Astrocyte (in vitro differentiated cells and primary cell): ENCODE measurements around the gene MBP. TPM values are rescaled to one million over a fixed set of nuclear protein-coding genes. Genes with fewer than 3 reads are reported as not detected.

ENCODE experiments used
- DNase-seq: peaks from one replicate; pipeline ENCODE4 v3.0.0-alpha.2; 2010; ENCODE audit warnings: low read depth
- FAIRE-seq: peaks from 2 replicates; lab custom pipeline; 2011; peaks lifted over from hg19 to GRCh38; lab: Jason Lieb, UNC
- H2AFZ ChIP-seq: 2 replicates; pipeline ENCODE4 v1.6.0; 2012; ENCODE audit warnings: low read depth, low read length, inconsistent platforms
- H3K27ac ChIP-seq: 2 replicates; pipeline ENCODE4 v1.5.1; 2011; ENCODE audit warnings: low read depth, low read length, inconsistent platforms
- H3K27me3 ChIP-seq: 2 replicates; pipeline ENCODE4 v1.6.0; 2011; ENCODE audit warnings: low read length, inconsistent platforms; ENCODE audit not compliant: insufficient read depth
- H3K36me3 ChIP-seq: 2 replicates; pipeline ENCODE4 v1.5.1; 2011; ENCODE audit warnings: low read length, inconsistent platforms; ENCODE audit not compliant: insufficient read depth
- H3K4me1 ChIP-seq: 2 replicates; pipeline ENCODE4 v1.5.1; 2011; ENCODE audit warnings: low read length, inconsistent platforms; ENCODE audit not compliant: insufficient read depth
- H3K4me2 ChIP-seq: 2 replicates; pipeline ENCODE4 v1.6.0; 2012; ENCODE audit warnings: low read length, inconsistent platforms
- H3K4me3 ChIP-seq: 2 replicates; pipeline ENCODE4 v1.5.1; 2011; ENCODE audit warnings: low read depth, mild to moderate bottlenecking, low read length, inconsistent platforms; ENCODE audit not compliant: insufficient read depth
- H3K79me2 ChIP-seq: 2 replicates; pipeline ENCODE4 v1.6.0; 2012; ENCODE audit warnings: mild to moderate bottlenecking, low read length, inconsistent platforms; ENCODE audit not compliant: insufficient read depth
- H3K9ac ChIP-seq: 2 replicates; pipeline ENCODE4 v1.6.0; 2012; ENCODE audit warnings: mild to moderate bottlenecking, low read length, inconsistent platforms
- H3K9me3 ChIP-seq: 2 replicates; pipeline ENCODE4 v1.5.1; 2012; ENCODE audit warnings: low read depth, mild to moderate bottlenecking, low read length, inconsistent platforms; ENCODE audit not compliant: insufficient read depth
- H4K20me1 ChIP-seq: 2 replicates; pipeline ENCODE4 v1.6.0; 2012; ENCODE audit warnings: low read length, inconsistent platforms; ENCODE audit not compliant: insufficient read depth
- H3K27ac Mint-ChIP-seq: one replicate; pipeline ENCODE4 v1.8.0; 2021; ENCODE audit warnings: mild to moderate bottlenecking, mixed read lengths; ENCODE audit not compliant: unreplicated experiment
- H3K27me3 Mint-ChIP-seq: one replicate; pipeline ENCODE4 v1.8.0; 2021; ENCODE audit warnings: low read depth, mixed read lengths; ENCODE audit not compliant: unreplicated experiment
- H3K36me3 Mint-ChIP-seq: one replicate; pipeline ENCODE4 v1.8.0; 2021; ENCODE audit warnings: low read depth, mixed read lengths; ENCODE audit not compliant: unreplicated experiment
- H3K4me1 Mint-ChIP-seq: one replicate; pipeline ENCODE4 v1.8.0; 2021; ENCODE audit warnings: low read depth, mixed read lengths; ENCODE audit not compliant: unreplicated experiment
- H3K4me3 Mint-ChIP-seq: one replicate; pipeline ENCODE4 v1.8.0; 2021; ENCODE audit warnings: mild to moderate bottlenecking, moderate library complexity, mixed read lengths; ENCODE audit not compliant: unreplicated experiment
- H3K9me3 Mint-ChIP-seq: one replicate; pipeline ENCODE4 v1.8.0; 2021; ENCODE audit warnings: mild to moderate bottlenecking, mixed read lengths; ENCODE audit not compliant: unreplicated experiment
- CTCF ChIP-seq: IDR thresholded peaks from 2 replicates; pipeline ENCODE4 v1.5.1; 2011; ENCODE audit warnings: low read depth, mild to moderate bottlenecking, inconsistent platforms, low read length, moderate library complexity; ENCODE audit not compliant: insufficient read depth
- EZH2 ChIP-seq: IDR thresholded peaks from 2 replicates; pipeline ENCODE4 v1.6.1; 2012; ENCODE audit warnings: mild to moderate bottlenecking, low read length, inconsistent platforms; ENCODE audit not compliant: insufficient read depth
- total RNA-seq: library from RNA; stranded (reverse); gene quantifications from 2 replicates; pipeline ENCODE4 v1.2.1, GENCODE V29; 2021

Gene MBP
- total RNA-seq, 1 donor from 2014 or later = 11.4 TPM

DNA sequence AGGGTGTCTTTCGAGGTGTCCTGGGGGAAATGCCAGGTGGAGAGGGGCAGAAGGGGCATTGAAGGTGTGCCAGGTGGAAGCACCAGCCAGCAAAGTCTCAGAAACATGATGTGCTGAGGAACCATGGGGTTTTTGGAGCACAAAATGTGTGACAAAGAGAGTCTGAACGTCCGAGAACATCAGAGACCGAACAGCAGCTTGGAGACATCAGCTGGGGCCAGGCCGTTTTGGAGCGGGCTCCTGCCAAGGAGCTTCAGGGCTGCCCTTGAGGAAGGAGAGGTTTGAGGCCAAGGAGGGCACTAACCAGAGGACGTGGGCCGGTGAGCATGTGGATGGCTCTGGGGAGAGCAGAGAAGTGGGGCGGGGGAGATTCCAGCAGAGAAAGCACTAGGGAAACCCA is 5.3 kb upstream of the MBP start:
- Mint-ChIP-seq H3K4me3 (no peak overlapping the region), H3K27ac (no peak overlapping the region), H3K4me1 (peaks cover 7% of the 10 kb centered on the region), H3K9me3 (peaks cover 9% of the 10 kb centered on the region), H3K36me3 (no peaks in the 10 kb centered on the region), H3K27me3 (peaks cover 19% of the 10 kb centered on the region)
- Histone ChIP-seq H3K4me2 (no peak overlapping the region), H3K9ac (no peak overlapping the region), H2AFZ (no peak overlapping the region), H3K4me3 (no peak overlapping the region), H4K20me1 (no peaks in the 10 kb centered on the region), H3K9me3 (no peaks in the 10 kb centered on the region), H3K27me3 (no peaks in the 10 kb centered on the region), H3K4me1 (peaks cover 3% of the 10 kb centered on the region), H3K36me3 (no peaks in the 10 kb centered on the region), H3K79me2 (no peaks in the 10 kb centered on the region), H3K27ac (no peak overlapping the region)
- FAIRE-seq (no peak), DNase-seq (no peak)
- TF ChIP-seq EZH2 = no peak
- no peak for TF ChIP-seq CTCF

DNA sequence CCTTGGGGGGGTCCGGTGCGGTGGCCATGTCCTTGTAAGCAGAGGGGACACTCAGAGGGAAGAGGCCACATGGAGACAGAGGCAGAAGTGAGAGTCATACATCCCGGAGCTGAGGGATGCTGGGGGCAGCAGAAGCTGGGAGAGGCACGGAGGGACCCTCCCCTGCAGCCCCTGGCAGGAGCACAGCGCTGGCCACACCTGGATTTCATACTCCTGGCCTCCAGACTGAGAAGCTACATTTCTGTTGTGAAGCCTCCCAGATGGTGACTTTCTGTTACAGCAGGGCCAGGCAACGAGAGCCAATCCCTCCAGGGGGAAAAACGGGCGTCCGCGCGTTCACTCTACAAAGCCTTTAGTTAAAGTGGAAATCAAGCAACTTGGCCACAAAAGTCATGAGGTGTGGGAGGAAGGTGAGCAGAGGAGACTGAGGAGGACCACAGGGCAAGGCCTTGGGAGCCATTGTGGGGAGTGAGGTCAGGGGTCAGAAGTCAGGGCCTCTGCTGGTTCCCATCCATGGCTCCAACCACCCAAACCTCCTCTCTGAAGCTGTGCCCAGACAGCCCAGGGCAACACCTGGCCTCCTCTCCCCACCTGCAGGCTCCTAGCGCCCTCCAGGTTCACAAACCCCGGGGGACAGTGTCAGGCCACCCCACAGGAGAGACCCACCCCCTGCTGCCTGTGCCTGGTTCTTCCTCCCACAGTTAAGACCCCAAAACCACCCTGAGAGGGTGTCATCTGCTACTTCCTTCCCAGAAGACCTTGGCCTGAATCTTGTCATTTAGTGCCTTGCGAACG is 4.5 kb upstream of the MBP start:
- Mint-ChIP-seq H3K4me1 (peaks cover 7% of the 10 kb centered on the region), H3K9me3 (peaks cover 2% of the 10 kb centered on the region), H3K4me3 (no peak overlapping the region), H3K36me3 (no peaks in the 10 kb centered on the region), H3K27ac (no peak overlapping the region), H3K27me3 (peaks cover 19% of the 10 kb centered on the region)
- Histone ChIP-seq H3K4me2 (no peak overlapping the region), H3K9ac (no peak overlapping the region), H3K9me3 (no peaks in the 10 kb centered on the region), H3K36me3 (no peaks in the 10 kb centered on the region), H3K79me2 (no peaks in the 10 kb centered on the region), H2AFZ (no peak overlapping the region), H3K27ac (no peak overlapping the region), H3K27me3 (no peaks in the 10 kb centered on the region), H3K4me1 (peaks cover 3% of the 10 kb centered on the region), H3K4me3 (no peak overlapping the region), H4K20me1 (no peaks in the 10 kb centered on the region)
- TF ChIP-seq CTCF (no peak), EZH2 (no peak)
- FAIRE-seq = no peak
- no peak for DNase-seq
